Stomach (tissue), 4 donors: Measurements from ENCODE around the gene E2F6.

Experiments
- EP300 ChIP-seq: sonication (generic); formaldehyde crosslinking; IDR thresholded peaks from one replicate; pipeline ENCODE4 v1.6.1; 2017; ENCODE audit warnings: antibody characterized with exemption
- POLR2A ChIP-seq, 4 donors: fragments of 450-650 bp; IDR thresholded peaks; one replicate each; pipeline ENCODE4 v1.6.1; 2016; ENCODE audit warnings: antibody characterized with exemption in 4 of 4, control low read depth in 2 of 4, mild to moderate bottlenecking in 1 of 4, moderate library complexity in 1 of 4
- POLR2AphosphoS5 ChIP-seq, 3 donors: sonication (generic); formaldehyde crosslinking; IDR thresholded peaks; one replicate each; pipeline ENCODE4 v1.6.1; 2016; ENCODE audit warnings: antibody characterized with exemption in 3 of 3
- TF ChIP-seq, protein P1 (sequence below), 7 experiments: fragments of 450-650 bp in 4 of 7; fragments of 200-600 bp in 3 of 7; sonication (generic) in 3 of 7; IDR thresholded peaks; one replicate each; pipeline ENCODE4 v1.5.1; 2016 to 2019; ENCODE audit warnings: antibody characterized with exemption in 7 of 7, control low read depth in 2 of 7, mild to moderate bottlenecking in 1 of 7

DNA sequence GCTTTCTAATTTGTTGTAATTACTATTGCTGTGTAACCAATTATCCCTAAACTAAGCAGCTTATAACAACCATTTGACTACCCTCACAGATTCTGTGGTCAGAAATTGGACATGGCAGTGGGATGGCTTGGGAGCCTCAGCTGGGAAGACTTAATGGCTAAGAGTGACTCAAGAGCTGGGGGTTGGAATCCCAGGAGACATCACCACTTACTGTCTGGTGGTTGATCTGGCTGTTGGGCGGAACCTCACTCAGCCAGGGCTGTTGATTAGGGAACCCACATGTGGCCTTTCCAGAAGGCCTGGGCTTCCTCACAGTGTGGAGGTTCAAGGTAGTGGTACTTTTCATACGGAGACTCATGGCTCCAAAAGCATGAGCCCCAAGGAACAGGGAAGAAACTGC, 49.8 kb downstream of the E2F6 start:
- no peak for TF ChIP-seq POLR2AphosphoS5 (IDR thresholded peaks at IDR 0.05)
- TF ChIP-seq EP300 = no peak
- TF ChIP-seq POLR2A (IDR thresholded peaks at IDR 0.05) = no peak
- TF ChIP-seq, protein P1, sequence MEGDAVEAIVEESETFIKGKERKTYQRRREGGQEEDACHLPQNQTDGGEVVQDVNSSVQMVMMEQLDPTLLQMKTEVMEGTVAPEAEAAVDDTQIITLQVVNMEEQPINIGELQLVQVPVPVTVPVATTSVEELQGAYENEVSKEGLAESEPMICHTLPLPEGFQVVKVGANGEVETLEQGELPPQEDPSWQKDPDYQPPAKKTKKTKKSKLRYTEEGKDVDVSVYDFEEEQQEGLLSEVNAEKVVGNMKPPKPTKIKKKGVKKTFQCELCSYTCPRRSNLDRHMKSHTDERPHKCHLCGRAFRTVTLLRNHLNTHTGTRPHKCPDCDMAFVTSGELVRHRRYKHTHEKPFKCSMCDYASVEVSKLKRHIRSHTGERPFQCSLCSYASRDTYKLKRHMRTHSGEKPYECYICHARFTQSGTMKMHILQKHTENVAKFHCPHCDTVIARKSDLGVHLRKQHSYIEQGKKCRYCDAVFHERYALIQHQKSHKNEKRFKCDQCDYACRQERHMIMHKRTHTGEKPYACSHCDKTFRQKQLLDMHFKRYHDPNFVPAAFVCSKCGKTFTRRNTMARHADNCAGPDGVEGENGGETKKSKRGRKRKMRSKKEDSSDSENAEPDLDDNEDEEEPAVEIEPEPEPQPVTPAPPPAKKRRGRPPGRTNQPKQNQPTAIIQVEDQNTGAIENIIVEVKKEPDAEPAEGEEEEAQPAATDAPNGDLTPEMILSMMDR (IDR thresholded peaks at IDR 0.05) = no peak
